ENCODE measurements around the gene PLCL2. TPM values are rescaled to one million over a fixed set of nuclear protein-coding genes. Genes with fewer than 3 reads are reported as not detected.

PLCL2 gene
- total and polyA plus RNA-seq, 2 donors (not counting 1 experiment from before 2014, with no cell fraction given), result 21.7 to 55.2 TPM

GRCh38 chr3:17136136-17136721 is 251.5 kb downstream of the PLCL2 start:
- Mint-ChIP-seq H3K4me3 (no peak overlapping the region), H3K4me1 (peaks cover 9% of the 10 kb centered on the region), H3K27ac (no peak overlapping the region), H3K9me3 (ENCODE audit: insufficient read depth) (no peaks in the 10 kb centered on the region), H3K27me3 (peaks cover 8% of the 10 kb centered on the region)
- no peak for TF ChIP-seq EZH2 (IDR thresholded peaks at IDR 0.05; ENCODE audit: borderline replicate concordance, insufficient read depth, low read depth, low read length, poor library complexity, severe bottlenecking)
- TF ChIP-seq, protein P1, sequence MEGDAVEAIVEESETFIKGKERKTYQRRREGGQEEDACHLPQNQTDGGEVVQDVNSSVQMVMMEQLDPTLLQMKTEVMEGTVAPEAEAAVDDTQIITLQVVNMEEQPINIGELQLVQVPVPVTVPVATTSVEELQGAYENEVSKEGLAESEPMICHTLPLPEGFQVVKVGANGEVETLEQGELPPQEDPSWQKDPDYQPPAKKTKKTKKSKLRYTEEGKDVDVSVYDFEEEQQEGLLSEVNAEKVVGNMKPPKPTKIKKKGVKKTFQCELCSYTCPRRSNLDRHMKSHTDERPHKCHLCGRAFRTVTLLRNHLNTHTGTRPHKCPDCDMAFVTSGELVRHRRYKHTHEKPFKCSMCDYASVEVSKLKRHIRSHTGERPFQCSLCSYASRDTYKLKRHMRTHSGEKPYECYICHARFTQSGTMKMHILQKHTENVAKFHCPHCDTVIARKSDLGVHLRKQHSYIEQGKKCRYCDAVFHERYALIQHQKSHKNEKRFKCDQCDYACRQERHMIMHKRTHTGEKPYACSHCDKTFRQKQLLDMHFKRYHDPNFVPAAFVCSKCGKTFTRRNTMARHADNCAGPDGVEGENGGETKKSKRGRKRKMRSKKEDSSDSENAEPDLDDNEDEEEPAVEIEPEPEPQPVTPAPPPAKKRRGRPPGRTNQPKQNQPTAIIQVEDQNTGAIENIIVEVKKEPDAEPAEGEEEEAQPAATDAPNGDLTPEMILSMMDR (IDR thresholded peaks at IDR 0.05), result no peak
- ChIA-PET POLR2A (no interaction called here), CTCF (no interaction called here)
- Histone ChIP-seq H3K4me3 (ENCODE audit: control extremely low read depth in 1 of 5, extremely low read depth in 1 of 5, insufficient read depth in 1 of 5, low read depth in 2 of 5, low read length in 4 of 5) (no peak overlapping the region), H2AFZ (ENCODE audit: insufficient read depth, low read depth, low read length, poor library complexity, severe bottlenecking) (no peak overlapping the region), H3K36me3 (replicated peaks in 1 of 2; ENCODE audit: control extremely low read depth in 1 of 2, control insufficient read depth in 1 of 2, extremely low read depth in 1 of 2, insufficient read depth in 2 of 2, low read length in 1 of 2) (no peaks in the 10 kb centered on the region), H3K27me3 (replicated peaks in 1 of 4; ENCODE audit: control extremely low read depth in 1 of 4, control insufficient read depth in 3 of 4, insufficient read depth in 4 of 4, low read length in 3 of 4) (no peaks in the 10 kb centered on the region), H3K4me2 (replicated peaks; ENCODE audit: low read depth, low read length, poor library complexity, severe bottlenecking) (no peak overlapping the region), H3K9me3 (ENCODE audit: control extremely low read depth in 1 of 3, control insufficient read depth in 2 of 3, insufficient read depth in 1 of 3, low read length in 2 of 3) (peaks cover 0 to 23% (median 2%) of the 10 kb centered on the region in 3 donors), H3K9ac (ENCODE audit: low read length) (no peak overlapping the region), H3K4me1 (ENCODE audit: control insufficient read depth in 2 of 2, insufficient read depth in 2 of 2, low read length in 2 of 2) (peaks cover 4 to 9% of the 10 kb centered on the region in 2 donors), H3K27ac (ENCODE audit: low read length in 2 of 2) (no peak overlapping the region), H4K20me1 (ENCODE audit: control insufficient read depth, insufficient read depth, low read length, poor library complexity, severe bottlenecking) (no peaks in the 10 kb centered on the region), H3K79me2 (ENCODE audit: control insufficient read depth, insufficient read depth, low read length) (no peaks in the 10 kb centered on the region)
- 95% methylated on average over 11 of the region's 11 CpGs for WGBS (ENCODE audit: insufficient coverage)
- intact Hi-C loops (cut with micrococcal nuclease), result no loop called here
- ATAC-seq (ENCODE audit: low read depth) (no peak), DNase-seq (no peak)

DNA sequence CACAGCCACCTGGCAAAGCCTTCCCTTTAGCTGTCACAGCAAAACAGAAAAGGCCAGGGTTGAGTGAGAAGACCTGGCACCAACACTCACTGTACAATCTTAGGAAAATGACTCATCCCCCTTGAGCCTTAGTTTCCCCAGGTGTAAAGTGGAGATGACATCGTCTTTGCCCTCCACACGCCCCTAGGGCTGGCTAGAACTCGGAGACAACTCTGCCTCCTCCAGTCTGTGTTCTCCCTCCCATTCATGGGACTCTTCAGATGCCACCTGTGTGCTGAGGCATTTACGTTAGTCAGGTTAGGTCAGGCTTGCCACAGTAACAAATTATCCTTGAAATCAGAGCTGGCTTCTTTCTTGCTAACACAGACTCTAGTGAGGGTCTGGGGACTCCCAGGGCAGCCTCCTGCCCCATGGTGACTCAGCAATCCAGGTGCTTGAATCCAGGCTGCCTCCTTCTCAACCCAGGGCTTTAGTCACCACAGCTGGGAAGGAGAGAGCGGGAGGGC is 252.6 kb downstream of the PLCL2 start:
- no peak overlapping the region for H3K9ac ChIP-seq (ENCODE audit: low read length)
- no peak overlapping the region for H2AFZ ChIP-seq (ENCODE audit: insufficient read depth, low read depth, low read length, poor library complexity, severe bottlenecking)
- no peaks in the 10 kb centered on the region for H3K36me3 ChIP-seq (replicated peaks in 1 of 2; ENCODE audit: control extremely low read depth in 1 of 2, control insufficient read depth in 1 of 2, extremely low read depth in 1 of 2, insufficient read depth in 2 of 2, low read length in 1 of 2)
- no peak overlapping the region for H3K4me2 ChIP-seq (replicated peaks; ENCODE audit: low read depth, low read length, poor library complexity, severe bottlenecking)
- peaks cover 0 to 23% (median 2%) of the 10 kb centered on the region in 3 donors for H3K9me3 ChIP-seq (ENCODE audit: control extremely low read depth in 1 of 3, control insufficient read depth in 2 of 3, insufficient read depth in 1 of 3, low read length in 2 of 3)
- ChIA-PET POLR2A (no interaction called here), CTCF (no interaction called here)
- H3K9me3 Mint-ChIP-seq (ENCODE audit: insufficient read depth), result no peaks in the 10 kb centered on the region
- H3K27me3 Mint-ChIP-seq, result peaks cover 8% of the 10 kb centered on the region
- ATAC-seq (ENCODE audit: low read depth) (no peak), DNase-seq (no peak)
- no peaks in the 10 kb centered on the region for H3K27me3 ChIP-seq (replicated peaks in 1 of 4; ENCODE audit: control extremely low read depth in 1 of 4, control insufficient read depth in 3 of 4, insufficient read depth in 4 of 4, low read length in 3 of 4)
- no peaks in the 10 kb centered on the region for H4K20me1 ChIP-seq (ENCODE audit: control insufficient read depth, insufficient read depth, low read length, poor library complexity, severe bottlenecking)
- no peak overlapping the region for H3K4me3 ChIP-seq (ENCODE audit: control extremely low read depth in 1 of 5, extremely low read depth in 1 of 5, insufficient read depth in 1 of 5, low read depth in 2 of 5, low read length in 4 of 5)
- H3K27ac ChIP-seq (ENCODE audit: low read length in 2 of 2), result no peak overlapping the region
- peaks cover 9% of the 10 kb centered on the region for H3K4me1 Mint-ChIP-seq
- intact Hi-C loops (cut with micrococcal nuclease), result no loop called here
- no peak overlapping the region for H3K4me3 Mint-ChIP-seq
- H3K4me1 ChIP-seq (ENCODE audit: control insufficient read depth in 2 of 2, insufficient read depth in 2 of 2, low read length in 2 of 2), result peaks cover 4 to 9% of the 10 kb centered on the region in 2 donors
- no peaks in the 10 kb centered on the region for H3K79me2 ChIP-seq (ENCODE audit: control insufficient read depth, insufficient read depth, low read length)
- WGBS (ENCODE audit: insufficient coverage), result 100% methylated on average over 4 of the region's 5 CpGs
- H3K27ac Mint-ChIP-seq, result no peak overlapping the region
- no peak for TF ChIP-seq EZH2 (IDR thresholded peaks at IDR 0.05; ENCODE audit: borderline replicate concordance, insufficient read depth, low read depth, low read length, poor library complexity, severe bottlenecking)
- TF ChIP-seq, protein P1 (IDR thresholded peaks at IDR 0.05), result no peak

All from B cell (primary cell).